Stomach (tissue), 9 donors: ENCODE results near the gene CAMSAP1. TPM values are rescaled to one million over a fixed set of nuclear protein-coding genes. Genes with fewer than 3 reads are reported as not detected.
"Not testable (repeated sequence)": the region's sequence is repeated elsewhere in the genome, so short reads cannot be mapped to it uniquely, and the experiment has no call there.

Experiments used
- DNase-seq, 2 donors: peaks; one replicate each; pipeline versions ENCODE4 v3.0.0 to v3.0.0-alpha.2; 2013 to 2019
- H3K27ac ChIP-seq, 5 donors: fragments of 200-600 bp in 4 of 5; sonication (generic) in 4 of 5; one replicate each; pipeline ENCODE4 v1.5.1; 2013 to 2019; ENCODE audit warnings: mild to moderate bottlenecking in 1 of 5, moderate library complexity in 1 of 5
- H3K27me3 ChIP-seq, 3 donors: fragments of 200-600 bp; sonication (generic); one replicate each; pipeline ENCODE4 v1.5.1; 2017 to 2019; ENCODE audit warnings: mixed run types in 1 of 3
- H3K36me3 ChIP-seq, 4 donors: fragments of 200-600 bp; sonication (generic); 1 replicate in 3 of 4; 2 replicates in 1 of 4; pipeline ENCODE4 v1.5.1; 2016 to 2019
- H3K4me1 ChIP-seq, 4 donors: fragments of 200-600 bp; sonication (generic); one replicate each; pipeline ENCODE4 v1.5.1; 2016 to 2019
- H3K4me3 ChIP-seq, 4 donors: fragments of 200-600 bp; sonication (generic) in 3 of 4; one replicate each; pipeline ENCODE4 v1.5.1; 2016 to 2019; ENCODE audit warnings: mild to moderate bottlenecking in 1 of 4
- H3K9me3 ChIP-seq, 4 donors: fragments of 200-600 bp; sonication (generic); one replicate each; pipeline ENCODE4 v1.5.1; 2016 to 2019
- EP300 ChIP-seq: sonication (generic); formaldehyde crosslinking; IDR thresholded peaks from one replicate; pipeline ENCODE4 v1.6.1; 2017; ENCODE audit warnings: antibody characterized with exemption
- POLR2A ChIP-seq, 4 donors: fragments of 450-650 bp; IDR thresholded peaks; one replicate each; pipeline ENCODE4 v1.6.1; 2016; ENCODE audit warnings: antibody characterized with exemption in 4 of 4, control low read depth in 2 of 4, mild to moderate bottlenecking in 1 of 4, moderate library complexity in 1 of 4
- POLR2AphosphoS5 ChIP-seq, 3 donors: sonication (generic); formaldehyde crosslinking; IDR thresholded peaks; one replicate each; pipeline ENCODE4 v1.6.1; 2016; ENCODE audit warnings: antibody characterized with exemption in 3 of 3
- WGBS, 5 donors: extraction: QIAGEN DNeasy Blood & Tissue Kit in 3 of 5; methylation state at CpG; one replicate each; pipeline versions ENCODE4 v1.1.5 to v1.1.7; 2013 to 2018; 5-methylcytosine and 5-hydroxymethylcytosine counted together
- intact Hi-C: fragments of 100-400 bp; cut with DNase I; formaldehyde crosslinking; loops from one replicate; pipeline ENCODE4 v1.15.1; 2023; ENCODE audit warnings: low total_unique reads
- polyA plus RNA-seq, 3 donors: library from polyadenylated mRNA; stranded (reverse); fragments of 200-250 nt; gene quantifications; one replicate each; pipeline ENCODE4 v1.2.3, GENCODE V29; 2013
- total RNA-seq, 5 donors: library from RNA; depleted of rRNA; stranded (reverse); fragments of >200 nt; gene quantifications; one replicate each; pipeline versions ENCODE4 v1.1.0 to v1.2.3, GENCODE V29; 2014 to 2016
- TF ChIP-seq, protein P1 (sequence below), 7 experiments: fragments of 450-650 bp in 4 of 7; fragments of 200-600 bp in 3 of 7; sonication (generic) in 3 of 7; IDR thresholded peaks; one replicate each; pipeline ENCODE4 v1.5.1; 2016 to 2019; ENCODE audit warnings: antibody characterized with exemption in 7 of 7, control low read depth in 2 of 7, mild to moderate bottlenecking in 1 of 7
- donor health status: healthy with polysubstance abuse.
- donor health status: Bipolar disorder and iron deficiency.
- donor health status: healthy.

The CAMSAP1 gene
- total and polyA plus RNA-seq, 8 donors = 2.4 to 238 (median 12.7) TPM

DNA sequence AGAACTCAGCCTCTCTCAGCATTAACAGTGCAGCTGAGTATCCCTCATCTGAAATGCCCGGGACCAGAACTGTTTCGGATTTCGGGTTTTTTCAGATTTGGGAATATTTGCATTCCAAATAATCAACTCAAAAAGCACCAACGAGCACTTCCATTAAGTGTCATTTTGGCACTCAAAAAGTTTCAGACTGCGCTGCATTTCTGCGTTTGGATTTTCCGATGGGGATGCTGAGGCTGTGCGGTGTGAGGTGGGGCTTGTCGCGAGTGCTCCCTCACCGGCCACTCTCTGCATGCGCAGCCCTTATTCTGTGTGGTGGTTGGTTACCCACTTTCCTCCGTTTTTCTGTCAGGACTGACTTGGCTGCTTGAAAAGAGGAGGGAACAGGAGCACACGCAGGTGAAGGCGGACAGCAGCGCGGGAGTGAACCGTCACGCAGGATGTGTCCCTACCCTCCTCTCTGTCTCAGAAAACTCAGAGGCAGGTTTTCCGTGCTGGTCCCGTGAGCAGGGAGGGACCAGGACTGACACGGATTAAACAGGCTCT lies 45.4 kb upstream of the CAMSAP1 start:
- Histone ChIP-seq H3K27ac (no peak overlapping the region), H3K4me3 (no peak overlapping the region), H3K4me1 (no peaks in the 10 kb centered on the region), H3K27me3 (no peaks in the 10 kb centered on the region), H3K36me3 (peaks cover 47 to 77% (median 74%) of the 10 kb centered on the region in 4 donors), H3K9me3 (no peaks in the 10 kb centered on the region)
- intact Hi-C loops = no loop called here
- no peak for DNase-seq
- TF ChIP-seq EP300 (no peak), POLR2A (IDR thresholded peaks at IDR 0.05) (no peak), POLR2AphosphoS5 (IDR thresholded peaks at IDR 0.05) (no peak)
- TF ChIP-seq, protein P1, sequence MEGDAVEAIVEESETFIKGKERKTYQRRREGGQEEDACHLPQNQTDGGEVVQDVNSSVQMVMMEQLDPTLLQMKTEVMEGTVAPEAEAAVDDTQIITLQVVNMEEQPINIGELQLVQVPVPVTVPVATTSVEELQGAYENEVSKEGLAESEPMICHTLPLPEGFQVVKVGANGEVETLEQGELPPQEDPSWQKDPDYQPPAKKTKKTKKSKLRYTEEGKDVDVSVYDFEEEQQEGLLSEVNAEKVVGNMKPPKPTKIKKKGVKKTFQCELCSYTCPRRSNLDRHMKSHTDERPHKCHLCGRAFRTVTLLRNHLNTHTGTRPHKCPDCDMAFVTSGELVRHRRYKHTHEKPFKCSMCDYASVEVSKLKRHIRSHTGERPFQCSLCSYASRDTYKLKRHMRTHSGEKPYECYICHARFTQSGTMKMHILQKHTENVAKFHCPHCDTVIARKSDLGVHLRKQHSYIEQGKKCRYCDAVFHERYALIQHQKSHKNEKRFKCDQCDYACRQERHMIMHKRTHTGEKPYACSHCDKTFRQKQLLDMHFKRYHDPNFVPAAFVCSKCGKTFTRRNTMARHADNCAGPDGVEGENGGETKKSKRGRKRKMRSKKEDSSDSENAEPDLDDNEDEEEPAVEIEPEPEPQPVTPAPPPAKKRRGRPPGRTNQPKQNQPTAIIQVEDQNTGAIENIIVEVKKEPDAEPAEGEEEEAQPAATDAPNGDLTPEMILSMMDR (IDR thresholded peaks at IDR 0.05) = no peak
- WGBS, 5 donors = 90 to 94% (median 92%) methylated on average over 22 of the region's 22 CpGs

DNA sequence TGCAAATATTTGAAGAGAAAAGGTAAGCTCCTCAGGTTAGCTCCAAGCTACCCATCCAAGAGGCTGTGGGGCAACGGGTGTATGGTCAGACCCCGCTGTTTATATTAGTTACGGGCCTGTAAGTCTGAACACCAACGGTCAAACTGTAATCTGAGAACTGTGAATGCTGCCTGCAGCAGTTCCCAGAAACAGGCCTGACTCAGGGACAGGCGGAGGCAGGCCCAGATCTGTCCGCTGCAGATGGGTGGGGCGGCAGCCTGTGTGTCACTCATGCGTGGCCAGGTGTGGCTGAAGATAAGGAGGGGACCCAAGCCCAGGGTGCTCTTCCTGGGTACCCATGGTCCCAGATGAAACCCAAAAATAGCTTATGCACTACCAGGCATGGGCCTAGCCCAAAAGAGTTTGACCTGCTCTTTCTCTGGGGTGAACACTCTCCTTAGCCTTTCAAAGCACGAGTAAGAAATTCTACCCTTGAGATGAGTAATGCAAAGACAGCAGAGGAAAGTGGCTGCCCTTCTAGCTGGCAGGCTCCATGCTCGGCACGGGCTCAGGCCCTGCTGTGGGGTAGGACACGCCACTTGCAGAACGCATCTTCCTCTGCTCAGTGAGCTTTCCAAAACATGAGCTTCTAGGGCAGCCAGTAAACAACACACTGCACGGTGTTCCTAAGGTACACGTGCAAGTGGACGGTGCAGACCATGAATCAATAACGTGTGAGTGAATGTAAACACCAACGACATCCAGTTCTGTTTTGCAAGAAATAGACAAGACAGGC lies 44.7 kb upstream of the CAMSAP1 start:
- no peak overlapping the region for H3K4me3 ChIP-seq
- intact Hi-C loops = no loop called here
- H3K4me1 ChIP-seq = no peaks in the 10 kb centered on the region
- no peaks in the 10 kb centered on the region for H3K27me3 ChIP-seq
- WGBS, 5 donors = 59 to 84% (median 67%) methylated on average over 18 of the region's 18 CpGs
- peak overlapping the region in 2 of 5 donors; percentile 18 to 58 for H3K27ac ChIP-seq
- TF ChIP-seq, protein P1 (IDR thresholded peaks at IDR 0.05) = no peak
- TF ChIP-seq POLR2AphosphoS5 (IDR thresholded peaks at IDR 0.05) (no peak), POLR2A (IDR thresholded peaks at IDR 0.05) (no peak), EP300 (no peak)
- H3K9me3 ChIP-seq = no peaks in the 10 kb centered on the region
- DNase-seq = peak; percentile 35 to 77
- peaks cover 54 to 83% (median 80%) of the 10 kb centered on the region in 4 donors for H3K36me3 ChIP-seq

GRCh38 chr9:135951310-135951709 lies 44.0 kb upstream of the CAMSAP1 start:
- DNase-seq, intact Hi-C loops: not testable (repeated sequence)
- WGBS, 5 donors = 90 to 97% (median 94%) methylated on average over 8 of the region's 8 CpGs

DNA sequence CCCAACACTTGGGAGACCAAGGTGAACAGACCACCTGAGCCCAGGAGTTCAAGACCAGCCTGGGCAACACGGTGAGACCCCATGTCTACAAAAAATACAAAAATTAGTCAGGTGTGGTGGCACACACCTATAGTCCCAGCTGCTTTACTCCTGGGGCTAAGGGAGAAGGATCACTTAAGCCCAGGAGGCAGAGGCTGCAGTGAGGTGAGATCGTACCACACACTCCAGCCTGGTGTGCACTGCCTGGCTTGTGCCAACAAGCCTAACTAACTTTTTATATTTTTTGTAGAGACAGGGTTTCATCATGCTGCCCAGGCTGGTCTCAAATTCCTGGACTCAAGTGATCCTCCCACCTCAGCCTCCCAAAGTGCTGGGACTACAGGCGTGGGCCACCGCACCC lies 43.5 kb upstream of the CAMSAP1 start:
- H3K36me3 ChIP-seq = peaks cover 66 to 93% (median 92%) of the 10 kb centered on the region in 4 donors
- intact Hi-C loops, H3K4me1 ChIP-seq, H3K4me3 ChIP-seq, H3K27ac ChIP-seq, H3K9me3 ChIP-seq, DNase-seq, H3K27me3 ChIP-seq: not testable (repeated sequence)
- WGBS, 5 donors = 93 to 98% (median 98%) methylated on average over 4 of the region's 4 CpGs

More at GRCh38 chr9:135951310-135951709, 44.0 kb upstream of the CAMSAP1 start:
- H3K36me3 ChIP-seq = peaks cover 62 to 91% (median 88%) of the 10 kb centered on the region in 4 donors
- H3K27ac ChIP-seq = peak overlapping the region in 2 of 5 donors; percentile 18 to 58
- H3K9me3 ChIP-seq, H3K4me3 ChIP-seq, H3K27me3 ChIP-seq, H3K4me1 ChIP-seq: not testable (repeated sequence)

DNA sequence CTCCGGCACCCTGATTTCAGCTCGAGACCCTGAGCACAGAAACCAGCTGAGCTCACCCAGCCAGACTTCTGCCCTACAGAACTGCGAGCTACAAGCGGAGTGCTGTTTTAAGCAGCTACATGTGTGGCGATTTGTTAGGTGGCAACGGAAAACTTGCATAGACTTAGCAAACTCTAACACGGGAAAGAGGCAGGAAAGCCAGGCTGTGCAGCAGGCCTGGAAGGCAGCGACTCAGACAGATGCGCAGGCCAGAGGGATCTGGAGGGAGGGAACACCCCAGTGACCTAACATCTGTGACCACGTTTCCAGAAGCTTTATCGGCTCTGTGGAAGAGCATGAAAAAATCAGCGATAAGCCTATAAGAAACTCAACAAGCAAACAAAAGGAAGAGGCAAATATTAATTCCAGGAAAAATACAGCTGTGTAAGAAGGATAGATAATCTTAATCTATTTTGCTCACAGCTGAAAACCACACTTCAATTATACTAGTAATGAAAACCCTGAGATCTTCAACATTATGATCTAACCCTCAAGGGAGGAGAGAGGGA lies 42.9 kb upstream of the CAMSAP1 start:
- no peak for DNase-seq
- Histone ChIP-seq H3K27me3 (no peaks in the 10 kb centered on the region), H3K4me1 (no peaks in the 10 kb centered on the region), H3K36me3 (peaks cover 73 to 100% (median 98%) of the 10 kb centered on the region in 4 donors), H3K27ac (no peak overlapping the region), H3K9me3 (no peaks in the 10 kb centered on the region), H3K4me3 (no peak overlapping the region)
- TF ChIP-seq POLR2A (IDR thresholded peaks at IDR 0.05) = no peak
- TF ChIP-seq POLR2AphosphoS5 (IDR thresholded peaks at IDR 0.05) = no peak
- TF ChIP-seq, protein P1 (IDR thresholded peaks at IDR 0.05) = no peak
- TF ChIP-seq EP300 = no peak
- 89 to 96% (median 91%) methylated on average over 12 of the region's 12 CpGs for WGBS, 5 donors
- intact Hi-C loops = no loop called here
